ENCODE results near the gene CSF3. TPM values are rescaled to one million over a fixed set of nuclear protein-coding genes. Genes with fewer than 3 reads are reported as not detected.

Gene CSF3
- total RNA-seq, 1 donor from 2014 or later = not detected

GRCh38 chr17:39971076-39971603, 44.1 kb upstream of the CSF3 start:
- no peak for DNase-seq (ENCODE audit: low spot score)
- no peaks in the 10 kb centered on the region for H3K9me3 Mint-ChIP-seq (ENCODE audit: low read depth)
- no peaks in the 10 kb centered on the region for H3K36me3 Mint-ChIP-seq (ENCODE audit: low read depth)
- no peak overlapping the region for H3K27ac Mint-ChIP-seq (ENCODE audit: unreplicated experiment)
- H3K4me3 Mint-ChIP-seq (ENCODE audit: unreplicated experiment) = no peak overlapping the region
- peaks cover 55% of the 10 kb centered on the region for H3K27me3 Mint-ChIP-seq (ENCODE audit: low read depth)
- no peak for TF ChIP-seq CTCF (IDR thresholded peaks at IDR 0.05)
- peaks cover 6% of the 10 kb centered on the region for H3K4me1 Mint-ChIP-seq (ENCODE audit: low read depth)

GRCh38 chr17:39972271-39972670, 43.0 kb upstream of the CSF3 start:
- H3K27ac Mint-ChIP-seq (ENCODE audit: unreplicated experiment) = no peak overlapping the region

GRCh38 chr17:39973496-39973895, 41.7 kb upstream of the CSF3 start:
- no peaks in the 10 kb centered on the region for H3K9me3 Mint-ChIP-seq (ENCODE audit: low read depth)
- no peak overlapping the region for H3K4me3 Mint-ChIP-seq (ENCODE audit: unreplicated experiment)
- DNase-seq (ENCODE audit: low spot score) = no peak
- H3K36me3 Mint-ChIP-seq (ENCODE audit: low read depth) = no peaks in the 10 kb centered on the region
- peaks cover 6% of the 10 kb centered on the region for H3K4me1 Mint-ChIP-seq (ENCODE audit: low read depth)
- no peak overlapping the region for H3K27ac Mint-ChIP-seq (ENCODE audit: unreplicated experiment)
- H3K27me3 Mint-ChIP-seq (ENCODE audit: low read depth) = peaks cover 46% of the 10 kb centered on the region
- no peak for TF ChIP-seq CTCF (IDR thresholded peaks at IDR 0.05)

More at GRCh38 chr17:39972271-39972670, 43.0 kb upstream of the CSF3 start:
- no peak overlapping the region for H3K4me3 Mint-ChIP-seq (ENCODE audit: unreplicated experiment)
- no peak for DNase-seq (ENCODE audit: low spot score)
- no peak for TF ChIP-seq CTCF (IDR thresholded peaks at IDR 0.05)
- H3K4me1 Mint-ChIP-seq (ENCODE audit: low read depth) = peaks cover 6% of the 10 kb centered on the region
- peaks cover 50% of the 10 kb centered on the region for H3K27me3 Mint-ChIP-seq (ENCODE audit: low read depth)
- no peaks in the 10 kb centered on the region for H3K9me3 Mint-ChIP-seq (ENCODE audit: low read depth)
- H3K36me3 Mint-ChIP-seq (ENCODE audit: low read depth) = no peaks in the 10 kb centered on the region

- no peak for DNase-seq (ENCODE audit: low spot score)
- Mint-ChIP-seq H3K9me3 (ENCODE audit: low read depth) (no peaks in the 10 kb centered on the region), H3K36me3 (ENCODE audit: low read depth) (no peaks in the 10 kb centered on the region), H3K4me1 (ENCODE audit: low read depth) (peaks cover 12% of the 10 kb centered on the region), H3K27ac (ENCODE audit: unreplicated experiment) (no peak overlapping the region), H3K4me3 (ENCODE audit: unreplicated experiment) (no peak overlapping the region), H3K27me3 (ENCODE audit: low read depth) (peaks cover 39% of the 10 kb centered on the region)
- no peak for TF ChIP-seq CTCF (IDR thresholded peaks at IDR 0.05)
Observed at GRCh38 chr17:39974433-39974832, 40.8 kb upstream of the CSF3 start.

- Mint-ChIP-seq H3K27ac (ENCODE audit: unreplicated experiment) (no peak overlapping the region), H3K4me1 (ENCODE audit: low read depth) (peaks cover 21% of the 10 kb centered on the region), H3K27me3 (ENCODE audit: low read depth) (peaks cover 26% of the 10 kb centered on the region), H3K4me3 (ENCODE audit: unreplicated experiment) (no peak overlapping the region), H3K9me3 (ENCODE audit: low read depth) (no peaks in the 10 kb centered on the region), H3K36me3 (ENCODE audit: low read depth) (no peaks in the 10 kb centered on the region)
- no peak for DNase-seq (ENCODE audit: low spot score)
- TF ChIP-seq CTCF (IDR thresholded peaks at IDR 0.05) = no peak
Observed at GRCh38 chr17:39975801-39976200, 39.4 kb upstream of the CSF3 start.

All from chondrocyte (in vitro differentiated cells).